ENCODE results near the gene UPP2. TPM values are rescaled to one million over a fixed set of nuclear protein-coding genes. Genes with fewer than 3 reads are reported as not detected.

Gene UPP2
- polyA plus RNA-seq, 1 experiment, result not detected

GRCh38 chr2:158143703-158144360 is 42.2 kb downstream of the UPP2 start:
- TF ChIP-seq, protein P1, sequence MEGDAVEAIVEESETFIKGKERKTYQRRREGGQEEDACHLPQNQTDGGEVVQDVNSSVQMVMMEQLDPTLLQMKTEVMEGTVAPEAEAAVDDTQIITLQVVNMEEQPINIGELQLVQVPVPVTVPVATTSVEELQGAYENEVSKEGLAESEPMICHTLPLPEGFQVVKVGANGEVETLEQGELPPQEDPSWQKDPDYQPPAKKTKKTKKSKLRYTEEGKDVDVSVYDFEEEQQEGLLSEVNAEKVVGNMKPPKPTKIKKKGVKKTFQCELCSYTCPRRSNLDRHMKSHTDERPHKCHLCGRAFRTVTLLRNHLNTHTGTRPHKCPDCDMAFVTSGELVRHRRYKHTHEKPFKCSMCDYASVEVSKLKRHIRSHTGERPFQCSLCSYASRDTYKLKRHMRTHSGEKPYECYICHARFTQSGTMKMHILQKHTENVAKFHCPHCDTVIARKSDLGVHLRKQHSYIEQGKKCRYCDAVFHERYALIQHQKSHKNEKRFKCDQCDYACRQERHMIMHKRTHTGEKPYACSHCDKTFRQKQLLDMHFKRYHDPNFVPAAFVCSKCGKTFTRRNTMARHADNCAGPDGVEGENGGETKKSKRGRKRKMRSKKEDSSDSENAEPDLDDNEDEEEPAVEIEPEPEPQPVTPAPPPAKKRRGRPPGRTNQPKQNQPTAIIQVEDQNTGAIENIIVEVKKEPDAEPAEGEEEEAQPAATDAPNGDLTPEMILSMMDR (IDR thresholded peaks at IDR 0.05; ENCODE audit: insufficient read depth, low read depth, low read length), result no peak
- no peaks in the 10 kb centered on the region for H3K36me3 ChIP-seq (ENCODE audit: control insufficient read depth, insufficient read depth, low read length)
- H3K27me3 ChIP-seq (ENCODE audit: control insufficient read depth, insufficient read depth, low read length), result no peaks in the 10 kb centered on the region
- ChIA-PET CTCF (interaction anchor here (0.6 to 1.0 kb wide), 2 partner anchors 24 to 583 kb away, joined by 3 read pairs; no protein-coding TSS in a partner anchor), POLR2A (no interaction called here)
- no peak for DNase-seq (ENCODE audit: low read depth)
- H3K4me3 ChIP-seq (ENCODE audit: low read depth, low read length), result no peak overlapping the region

- no peak overlapping the region for H3K4me3 ChIP-seq (ENCODE audit: low read depth, low read length)
- CTCF ChIA-PET, result no interaction called here
- no peak for DNase-seq (ENCODE audit: low read depth)
- TF ChIP-seq, protein P1 (IDR thresholded peaks at IDR 0.05; ENCODE audit: insufficient read depth, low read depth, low read length), result no peak
- H3K36me3 ChIP-seq (ENCODE audit: control insufficient read depth, insufficient read depth, low read length), result no peaks in the 10 kb centered on the region
- POLR2A ChIA-PET, result no interaction called here
- no peaks in the 10 kb centered on the region for H3K27me3 ChIP-seq (ENCODE audit: control insufficient read depth, insufficient read depth, low read length)
Measured at GRCh38 chr2:158144914-158145625, 43.4 kb downstream of the UPP2 start.

DNA sequence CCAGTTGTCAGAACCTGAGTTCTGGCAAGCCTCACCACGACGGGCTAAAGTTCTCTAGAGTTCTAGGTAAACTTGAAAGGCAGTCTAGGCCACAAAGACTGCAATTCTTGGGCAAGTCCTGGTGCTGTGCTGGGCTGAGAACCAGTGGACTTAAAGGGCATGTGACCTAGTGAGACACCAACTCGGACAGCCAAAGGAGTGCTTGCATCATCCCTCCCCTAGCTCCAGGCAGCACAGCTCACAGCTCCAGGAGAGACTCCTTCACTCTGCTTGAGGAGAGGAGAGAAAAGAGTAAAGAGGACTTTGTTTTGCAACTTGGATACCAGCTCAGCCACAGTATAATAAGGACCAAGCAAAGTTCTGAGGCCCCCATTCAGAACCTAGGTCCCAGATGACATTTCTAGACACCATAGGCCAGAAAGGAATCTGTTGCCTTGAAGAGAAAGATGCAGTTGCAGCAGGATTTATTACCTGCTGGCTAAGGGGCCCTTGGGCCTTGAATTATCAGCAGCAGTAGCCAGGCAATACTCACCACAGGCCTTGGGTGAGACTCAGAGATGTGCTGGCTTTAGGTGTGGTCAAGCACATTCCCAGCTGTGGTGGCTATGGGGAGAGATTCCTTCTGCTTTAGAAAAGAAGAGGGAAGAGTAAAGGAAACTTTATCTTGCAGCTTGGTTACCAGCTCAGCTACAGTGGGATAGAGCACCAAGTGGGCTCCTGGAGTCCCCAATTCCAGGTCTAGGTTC is 51.8 kb downstream of the UPP2 start:
- peaks cover 2% of the 10 kb centered on the region; the same call in 1 of the 2 replicates for H3K27me3 ChIP-seq (ENCODE audit: control insufficient read depth, insufficient read depth, low read length)
- CTCF ChIA-PET, result no interaction called here
- no peak for DNase-seq (ENCODE audit: low read depth)

DNA sequence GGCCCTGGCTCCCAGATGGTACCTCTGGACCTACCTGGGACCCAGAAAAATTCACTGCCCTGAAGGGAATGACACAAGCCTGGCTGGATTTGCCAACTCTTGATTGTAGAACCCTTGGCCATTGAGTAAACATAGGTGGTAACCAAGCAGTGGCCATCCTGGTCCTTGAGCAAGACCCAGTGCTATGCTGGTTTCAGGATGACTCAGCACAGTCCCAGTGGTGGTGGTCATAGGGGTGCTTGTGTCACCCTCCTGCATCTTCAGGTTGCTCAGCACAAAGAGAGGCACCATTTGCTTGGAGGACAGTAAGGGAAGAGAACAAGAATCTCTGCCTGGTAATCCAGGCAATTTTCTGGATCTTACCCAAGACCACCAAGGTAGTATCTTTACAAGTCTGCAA is 52.9 kb downstream of the UPP2 start:
- Histone ChIP-seq H3K4me3 (ENCODE audit: low read depth, low read length) (no peak overlapping the region), H3K36me3 (ENCODE audit: control insufficient read depth, insufficient read depth, low read length) (no peaks in the 10 kb centered on the region), H3K27me3 (ENCODE audit: control insufficient read depth, insufficient read depth, low read length) (peaks cover 2% of the 10 kb centered on the region; the same call in 1 of the 2 replicates)
- TF ChIP-seq, protein P1 (IDR thresholded peaks at IDR 0.05; ENCODE audit: insufficient read depth, low read depth, low read length), result no peak
- ChIA-PET CTCF (no interaction called here), POLR2A (no interaction called here)
- no peak for DNase-seq (ENCODE audit: low read depth)

More for the DNA sequence above, 51.8 kb downstream of the UPP2 start:
- TF ChIP-seq, protein P1 (IDR thresholded peaks at IDR 0.05; ENCODE audit: insufficient read depth, low read depth, low read length), result no peak
- POLR2A ChIA-PET, result no interaction called here
- no peak overlapping the region for H3K4me3 ChIP-seq (ENCODE audit: low read depth, low read length)
- no peaks in the 10 kb centered on the region for H3K36me3 ChIP-seq (ENCODE audit: control insufficient read depth, insufficient read depth, low read length)

- ChIA-PET CTCF (no interaction called here), POLR2A (no interaction called here)
- Histone ChIP-seq H3K4me3 (ENCODE audit: low read depth, low read length) (no peak overlapping the region), H3K36me3 (ENCODE audit: control insufficient read depth, insufficient read depth, low read length) (no peaks in the 10 kb centered on the region), H3K27me3 (ENCODE audit: control insufficient read depth, insufficient read depth, low read length) (no peaks in the 10 kb centered on the region; the same call in 1 of the 2 replicates)
- no peak for DNase-seq (ENCODE audit: low read depth)
- TF ChIP-seq, protein P1 (IDR thresholded peaks at IDR 0.05; ENCODE audit: insufficient read depth, low read depth, low read length), result no peak
Measured at GRCh38 chr2:158172719-158173118, 71.0 kb downstream of the UPP2 start.
